DLD1 (cell line): ENCODE results near the gene MAG.

Experiments
- in situ Hi-C: cut with HindIII; loops from 2 replicates; pipeline ENCODE4 v1.10.0; 2017; ENCODE audit warnings: low sequenced_read_pairs

The MAG gene

GRCh38 chr19:35311901-35312665 lies 20.1 kb downstream of the MAG start:
- in situ Hi-C loops, result no loop called here

GRCh38 chr19:35313587-35313986 lies 21.6 kb downstream of the MAG start:
- in situ Hi-C loops, result no loop called here

GRCh38 chr19:35314031-35314430 lies 22.1 kb downstream of the MAG start:
- in situ Hi-C loops, result no loop called here

- in situ Hi-C loops, result no loop called here
Measured at GRCh38 chr19:35314858-35315470, 23.0 kb downstream of the MAG start.

GRCh38 chr19:35315883-35316282 lies 23.9 kb downstream of the MAG start:
- in situ Hi-C loops, result no loop called here

- in situ Hi-C loops, result no loop called here
Measured at GRCh38 chr19:35316560-35316959, 24.6 kb downstream of the MAG start.

GRCh38 chr19:35317464-35318043 lies 25.6 kb downstream of the MAG start:
- in situ Hi-C loops, result no loop called here

GRCh38 chr19:35318679-35319448 lies 26.9 kb downstream of the MAG start:
- in situ Hi-C loops, result no loop called here

- in situ Hi-C loops, result no loop called here
Measured at GRCh38 chr19:35320065-35320713, 28.2 kb downstream of the MAG start.

- in situ Hi-C loops, result no loop called here
Measured at GRCh38 chr19:35321291-35321690, 29.3 kb downstream of the MAG start.

- in situ Hi-C loops, result no loop called here
Measured at GRCh38 chr19:35322014-35322413, 30.1 kb downstream of the MAG start.

GRCh38 chr19:35327642-35328041 lies 35.7 kb downstream of the MAG start:
- in situ Hi-C loops, result no loop called here

- in situ Hi-C loops, result no loop called here
Measured at GRCh38 chr19:35328851-35329285, 36.9 kb downstream of the MAG start, which contains the start of gene CD22. Gene CD22 (plus strand): TSS chr19:35329187. CDS start chr19:35332041, 2,854 bp downstream.

GRCh38 chr19:35329323-35329722 lies 37.4 kb downstream of the MAG start:
- in situ Hi-C loops, result no loop called here

- in situ Hi-C loops, result no loop called here
Measured at GRCh38 chr19:35330475-35330874, 38.5 kb downstream of the MAG start.

- in situ Hi-C loops, result no loop called here
Measured at GRCh38 chr19:35331551-35332214, 39.7 kb downstream of the MAG start.

GRCh38 chr19:35332817-35333216 lies 40.9 kb downstream of the MAG start:
- in situ Hi-C loops, result no loop called here

- in situ Hi-C loops, result no loop called here
Measured at GRCh38 chr19:35334144-35334753, 42.3 kb downstream of the MAG start.

GRCh38 chr19:35336166-35336955 lies 44.4 kb downstream of the MAG start:
- in situ Hi-C loops, result no loop called here
